Lower leg skin (tissue), 4 donors: ENCODE measurements around the gene CSF2RB. TPM values are rescaled to one million over a fixed set of nuclear protein-coding genes. Genes with fewer than 3 reads are reported as not detected.

Experiments used
- DNase-seq, 2 donors: peaks; one replicate each; pipeline ENCODE4 v3.0.0-alpha.2; 2019; ENCODE audit warnings: low spot score in 2 of 2
- H3K4me3 ChIP-seq: fragments of 200-600 bp; sonication (generic); 2 replicates; pipeline ENCODE4 v1.5.1; 2017; ENCODE audit warnings: mild to moderate bottlenecking, low read depth; ENCODE audit not compliant: poor library complexity, severe bottlenecking
- CTCF ChIP-seq, 3 donors: fragments of 450-650 bp; IDR thresholded peaks; one replicate each; pipeline ENCODE4 v1.5.1; 2016; ENCODE audit warnings: antibody characterized with exemption in 3 of 3, mild to moderate bottlenecking in 3 of 3, moderate library complexity in 2 of 3
- POLR2A ChIP-seq, 2 donors: fragments of 450-650 bp; IDR thresholded peaks; one replicate each; pipeline ENCODE4 v1.6.1; 2016 to 2017; ENCODE audit warnings: antibody characterized with exemption in 2 of 2, mild to moderate bottlenecking in 1 of 2, moderate library complexity in 1 of 2
- WGBS, 2 donors: methylation state at CpG; one replicate each; pipeline ENCODE4 v1.1.5; 2018; 5-methylcytosine and 5-hydroxymethylcytosine counted together
- intact Hi-C: fragments of 100-400 bp; cut with DNase I; formaldehyde crosslinking; loops from one replicate; pipeline ENCODE4 v1.15.0; 2023; ENCODE audit warnings: low total_unique reads
- total RNA-seq, 4 donors: library from RNA; depleted of rRNA; stranded (reverse); fragments of >200 nt; gene quantifications; one replicate each; pipeline ENCODE4 v1.1.0, GENCODE V29; 2016

CSF2RB gene
- total RNA-seq: 10 to 100 TPM in 1 of 4 donors, 1 to 10 TPM in 3; 3.2 to 10.7 (median 5.5) TPM

DNA sequence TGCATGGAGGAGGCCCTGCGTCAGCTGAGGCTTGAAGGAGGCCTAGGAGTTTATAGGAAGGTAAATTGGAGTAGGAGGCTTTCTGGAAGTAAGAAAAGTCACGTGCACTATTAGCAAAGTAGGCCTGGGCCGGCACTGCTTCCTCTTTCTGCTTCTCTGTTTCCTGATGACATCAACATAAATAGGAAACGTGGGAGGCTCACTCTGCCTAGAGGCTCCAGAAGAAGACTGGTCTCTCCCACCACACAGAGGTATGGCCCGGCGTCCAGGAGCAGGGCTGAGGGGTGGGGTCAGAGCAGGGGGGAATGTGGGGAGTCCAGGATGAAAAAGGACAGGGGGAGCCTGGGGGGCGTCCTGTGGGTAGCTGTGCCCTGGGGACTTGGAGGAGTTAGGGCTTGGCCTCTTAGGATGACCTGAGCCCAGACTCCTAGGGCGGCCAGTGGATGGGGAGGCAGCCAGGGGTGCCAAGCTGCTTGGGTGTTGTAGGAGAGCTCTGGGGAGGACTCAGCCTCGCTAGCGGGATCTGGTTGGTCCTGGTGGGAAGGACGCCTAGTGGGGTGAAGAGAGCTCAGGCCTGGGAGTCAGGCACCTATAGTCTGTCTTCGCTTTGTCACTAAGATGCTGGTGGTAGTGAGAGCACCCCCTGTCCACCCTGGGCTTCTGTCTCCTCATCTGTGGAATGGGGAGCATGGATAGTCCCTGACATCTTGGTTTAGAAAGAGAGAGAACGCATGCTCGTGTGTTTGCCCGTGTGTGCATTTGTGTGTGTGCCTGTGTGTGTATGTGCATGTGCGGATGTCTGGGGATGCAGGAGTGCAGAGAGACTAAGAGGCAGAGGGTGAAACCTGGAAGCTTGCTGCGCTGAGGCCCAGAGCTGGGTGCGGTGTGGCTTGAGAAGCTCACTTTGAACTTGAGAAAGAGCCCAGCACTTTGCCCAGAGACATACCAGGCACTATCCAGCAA is at the start of gene CSF2RB:
CSF2RB (plus strand) TSS at position 202 of the 963 bp plus-strand sequence. CDS start 8,580 bp downstream, outside the sequence.
- TF ChIP-seq POLR2A (IDR thresholded peaks at IDR 0.05) (no peak), CTCF (IDR thresholded peaks at IDR 0.05) (no peak)
- H3K4me3 ChIP-seq: peak within 1 kb of the TSS; percentile 4
- WGBS, 2 donors: 69 to 75% methylated on average over 18 of the region's 18 CpGs
- peak; percentile 52 to 85 for DNase-seq
- intact Hi-C loops: no loop called here

GRCh38 chr22:36863979-36864378 is 49.4 kb upstream of the CSF2RB start:
- WGBS, 2 donors: 90 to 92% methylated on average over 6 of the region's 6 CpGs
- TF ChIP-seq CTCF (IDR thresholded peaks at IDR 0.05) (no peak), POLR2A (IDR thresholded peaks at IDR 0.05) (no peak)
- intact Hi-C loops: no loop called here
- DNase-seq: no peak
- no peak overlapping the region for H3K4me3 ChIP-seq

DNA sequence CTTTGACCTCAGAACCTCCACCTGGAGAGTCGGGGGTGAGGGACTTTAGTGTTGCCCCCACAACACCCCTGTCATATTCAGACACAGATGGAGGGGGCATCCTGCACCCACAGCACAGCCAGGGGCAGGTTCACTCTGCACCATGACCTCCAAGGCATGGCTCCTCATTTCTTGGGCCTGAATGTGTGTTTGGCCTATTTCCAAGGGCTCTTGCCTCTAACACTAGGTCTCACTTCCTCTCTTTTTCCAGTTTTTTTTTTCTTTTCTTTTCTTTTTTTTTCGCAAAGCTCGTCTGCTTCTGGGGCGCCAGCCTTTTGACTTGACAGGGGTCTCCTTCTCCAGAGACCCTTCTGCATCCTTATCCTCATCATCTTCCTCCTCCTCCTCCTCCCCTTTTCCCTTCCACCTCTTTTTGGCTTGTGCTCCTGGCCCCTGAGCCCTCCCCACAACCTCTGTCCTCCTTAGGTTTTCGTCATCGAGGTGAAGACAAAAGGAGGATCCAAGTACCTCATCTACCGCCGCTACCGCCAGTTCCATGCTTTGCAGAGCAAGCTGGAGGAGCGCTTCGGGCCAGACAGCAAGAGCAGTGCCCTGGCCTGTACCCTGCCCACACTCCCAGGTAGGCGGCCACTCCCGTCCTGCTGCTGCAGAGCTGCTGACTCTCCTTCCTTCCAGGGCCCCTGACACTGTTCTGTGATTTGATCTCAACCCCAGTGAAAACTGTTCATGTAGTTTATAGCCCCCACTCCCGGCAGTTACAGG is 48.8 kb upstream of the CSF2RB start:
- 73 to 75% methylated on average over 14 of the region's 14 CpGs for WGBS, 2 donors
- intact Hi-C loops: no loop called here
- no peak for DNase-seq
- TF ChIP-seq POLR2A (IDR thresholded peaks at IDR 0.05) (no peak), CTCF (IDR thresholded peaks at IDR 0.05) (no peak)
- no peak overlapping the region for H3K4me3 ChIP-seq

- no peak for DNase-seq
- intact Hi-C loops: no loop called here
- WGBS, 2 donors: 17 to 29% methylated on average over 13 of the region's 13 CpGs
- H3K4me3 ChIP-seq: no peak overlapping the region
- no peak for TF ChIP-seq POLR2A (IDR thresholded peaks at IDR 0.05)
- no peak for TF ChIP-seq CTCF (IDR thresholded peaks at IDR 0.05)
Observed at GRCh38 chr22:36865346-36865745, 48.1 kb upstream of the CSF2RB start.

GRCh38 chr22:36867695-36868094 is 45.7 kb upstream of the CSF2RB start:
- 80 to 85% methylated on average over 5 of the region's 5 CpGs for WGBS, 2 donors
- no peak for TF ChIP-seq POLR2A (IDR thresholded peaks at IDR 0.05)
- TF ChIP-seq CTCF (IDR thresholded peaks at IDR 0.05): no peak
- intact Hi-C loops: no loop called here
- H3K4me3 ChIP-seq: no peak overlapping the region
- DNase-seq: peak in 1 of 2 donors; percentile 65
